Retinal pigment epithelial cell (primary cell): ENCODE measurements around the gene ATG14.

Experiments used
- DNase-seq: peaks from one replicate; pipeline ENCODE4 v3.0.0-alpha.2; 2010; ENCODE audit warnings: low read depth
- H3K4me3 ChIP-seq: 2 replicates; pipeline ENCODE4 v1.5.1; 2011; ENCODE audit warnings: mild to moderate bottlenecking, low read length, control low read depth, moderate library complexity
- CTCF ChIP-seq: conservative IDR thresholded peaks from 2 replicates; pipeline ENCODE4 v1.5.1; 2011; ENCODE audit warnings: low read depth, low read length, control low read depth, inconsistent platforms

ATG14 gene

GRCh38 chr14:55353686-55354467 lies 57.8 kb downstream of the ATG14 start:
- no peak for TF ChIP-seq CTCF
- DNase-seq, result no peak
- no peak overlapping the region for H3K4me3 ChIP-seq

- no peak for DNase-seq
- no peak for TF ChIP-seq CTCF
- no peak overlapping the region for H3K4me3 ChIP-seq
Observed at GRCh38 chr14:55352201-55352600, 59.4 kb downstream of the ATG14 start.

- no peak for TF ChIP-seq CTCF
- no peak for DNase-seq
- no peak overlapping the region for H3K4me3 ChIP-seq
Observed at GRCh38 chr14:55351111-55351510, 60.5 kb downstream of the ATG14 start.

GRCh38 chr14:55350461-55350860 lies 61.2 kb downstream of the ATG14 start:
- no peak for TF ChIP-seq CTCF
- no peak for DNase-seq
- H3K4me3 ChIP-seq, result no peak overlapping the region

- no peak for DNase-seq
- no peak for TF ChIP-seq CTCF
- H3K4me3 ChIP-seq, result no peak overlapping the region
Observed at GRCh38 chr14:55349565-55349964, 62.1 kb downstream of the ATG14 start.

- DNase-seq, result no peak
Observed at GRCh38 chr14:55348766-55349453, 62.7 kb downstream of the ATG14 start.

More at GRCh38 chr14:55348766-55349453, 62.7 kb downstream of the ATG14 start:
- no peak overlapping the region for H3K4me3 ChIP-seq
- TF ChIP-seq CTCF, result no peak
